ENCODE data around the gene PLEKHA8. TPM values are rescaled to one million over a fixed set of nuclear protein-coding genes. Genes with fewer than 3 reads are reported as not detected.

PLEKHA8 gene
- total and polyA plus RNA-seq, 10 donors = 1.4 to 13.6 (median 8.4) TPM

DNA sequence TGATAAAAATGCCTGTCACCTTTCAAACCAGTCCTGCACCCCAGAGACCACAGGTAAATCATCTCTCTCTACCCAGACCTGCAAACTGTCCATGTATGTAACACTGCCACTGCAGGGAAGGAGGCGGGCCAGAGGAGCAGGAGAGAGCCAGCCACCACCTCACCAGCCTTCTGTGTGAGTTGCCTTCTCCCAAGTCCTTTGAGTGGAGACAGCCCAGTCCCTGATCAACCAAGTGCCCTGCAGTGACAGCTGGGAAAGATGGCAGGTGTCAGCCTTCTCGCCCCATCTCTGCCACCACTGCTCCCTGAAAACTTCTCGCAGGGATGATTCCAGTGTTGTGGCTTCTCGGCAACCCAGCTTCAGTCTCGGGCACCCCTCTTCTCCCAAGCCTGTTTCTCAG, 149.0 kb downstream of the PLEKHA8 start:
- Histone ChIP-seq H3K4me1 (peaks cover 3 to 73% (median 43%) of the 10 kb centered on the region in 6 donors), H3K4me3 (no peak overlapping the region), H3K27ac (peak overlapping the region in 4 of 8 donors; percentile 58 to 75 (median 64)), H3K36me3 (no peaks in the 10 kb centered on the region), H3K9me3 (no peaks in the 10 kb centered on the region), H3K27me3 (replicated peaks in 1 of 7) (no peaks in the 10 kb centered on the region)
- TF ChIP-seq, protein P1, sequence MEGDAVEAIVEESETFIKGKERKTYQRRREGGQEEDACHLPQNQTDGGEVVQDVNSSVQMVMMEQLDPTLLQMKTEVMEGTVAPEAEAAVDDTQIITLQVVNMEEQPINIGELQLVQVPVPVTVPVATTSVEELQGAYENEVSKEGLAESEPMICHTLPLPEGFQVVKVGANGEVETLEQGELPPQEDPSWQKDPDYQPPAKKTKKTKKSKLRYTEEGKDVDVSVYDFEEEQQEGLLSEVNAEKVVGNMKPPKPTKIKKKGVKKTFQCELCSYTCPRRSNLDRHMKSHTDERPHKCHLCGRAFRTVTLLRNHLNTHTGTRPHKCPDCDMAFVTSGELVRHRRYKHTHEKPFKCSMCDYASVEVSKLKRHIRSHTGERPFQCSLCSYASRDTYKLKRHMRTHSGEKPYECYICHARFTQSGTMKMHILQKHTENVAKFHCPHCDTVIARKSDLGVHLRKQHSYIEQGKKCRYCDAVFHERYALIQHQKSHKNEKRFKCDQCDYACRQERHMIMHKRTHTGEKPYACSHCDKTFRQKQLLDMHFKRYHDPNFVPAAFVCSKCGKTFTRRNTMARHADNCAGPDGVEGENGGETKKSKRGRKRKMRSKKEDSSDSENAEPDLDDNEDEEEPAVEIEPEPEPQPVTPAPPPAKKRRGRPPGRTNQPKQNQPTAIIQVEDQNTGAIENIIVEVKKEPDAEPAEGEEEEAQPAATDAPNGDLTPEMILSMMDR (IDR thresholded peaks at IDR 0.05 in 8 of 11, conservative IDR thresholded peaks at IDR 0.05 in 3 of 11) = no peak
- WGBS, 5 donors = 92 to 95% (median 94%) methylated on average over 5 of the region's 5 CpGs
- DNase-seq = no peak
- intact Hi-C loops (cut with DNase I; ENCODE audit: low total_unique reads) = no loop called here

DNA sequence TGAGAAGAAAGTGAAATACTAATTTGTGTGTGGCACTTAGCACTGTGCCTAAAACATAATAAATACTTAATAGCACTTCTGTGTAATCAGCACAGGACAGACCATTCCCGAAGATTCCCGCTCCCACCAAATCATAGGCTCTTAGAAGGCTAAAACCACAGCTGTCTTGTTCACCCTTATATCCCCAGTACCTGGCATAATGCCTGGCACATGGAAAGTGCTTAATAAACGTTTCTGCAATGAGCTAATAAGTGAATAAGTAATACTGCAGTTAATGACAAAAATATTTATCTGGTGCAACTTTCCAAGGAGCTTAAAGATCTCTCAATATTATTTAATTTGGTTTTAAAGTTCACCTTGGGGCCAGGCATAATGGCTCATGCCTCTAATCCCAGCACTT, 149.8 kb downstream of the PLEKHA8 start:
- whole genome bisulfite sequencing, 5 donors = 41 to 83% (median 74%) methylated on average over 3 of the region's 3 CpGs
- H3K36me3 ChIP-seq = no peaks in the 10 kb centered on the region
- TF ChIP-seq POLR2AphosphoS5 (IDR thresholded peaks at IDR 0.05) (no peak), POLR2A (IDR thresholded peaks at IDR 0.05) (no peak)
- TF ChIP-seq, protein P1 (IDR thresholded peaks at IDR 0.05 in 8 of 11, conservative IDR thresholded peaks at IDR 0.05 in 3 of 11) = no peak
- H3K4me1 ChIP-seq = peaks cover 3 to 67% (median 43%) of the 10 kb centered on the region in 6 donors
- no peak for DNase-seq
- peak overlapping the region in 1 of 8 donors; percentile 75 for H3K27ac ChIP-seq
- no peaks in the 10 kb centered on the region for H3K9me3 ChIP-seq
- intact Hi-C loops (cut with DNase I; ENCODE audit: low total_unique reads) = no loop called here
- H3K27me3 ChIP-seq (replicated peaks in 1 of 7) = no peaks in the 10 kb centered on the region
- H3K4me3 ChIP-seq = no peak overlapping the region

DNA sequence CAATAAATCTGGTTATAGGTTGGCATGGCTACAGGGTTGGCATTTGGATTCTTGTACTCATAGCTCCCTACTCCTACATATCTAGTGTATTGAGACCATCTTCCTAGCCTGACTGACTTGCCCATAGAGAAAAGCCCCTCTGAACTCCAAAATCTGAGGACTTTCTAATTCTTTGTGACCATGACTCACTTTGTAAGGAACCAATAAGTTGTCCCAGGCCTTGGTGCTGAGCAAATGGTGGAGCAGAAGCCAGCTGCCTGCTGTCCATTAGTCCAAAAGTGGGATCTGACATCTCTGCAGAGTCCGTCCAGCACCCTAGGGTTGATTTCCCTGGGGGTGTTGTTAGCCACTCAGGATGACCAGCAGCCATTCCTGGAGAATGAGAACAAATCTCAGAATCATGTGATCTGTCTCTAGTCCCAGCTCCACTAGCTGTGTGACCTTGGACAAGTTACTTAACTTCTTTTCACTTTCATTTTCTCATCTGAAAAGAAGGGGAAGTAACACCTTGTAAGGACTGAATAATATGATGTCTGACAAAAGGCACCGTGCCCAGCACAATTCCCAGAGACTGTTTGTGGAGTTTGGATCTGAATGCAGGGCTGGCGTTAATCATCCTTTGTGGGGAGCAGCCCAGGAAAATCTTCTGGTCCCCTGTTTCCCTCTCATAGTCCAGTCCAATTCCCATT, 150.7 kb downstream of the PLEKHA8 start:
- Histone ChIP-seq H3K4me1 (peaks cover 3 to 58% (median 38%) of the 10 kb centered on the region in 6 donors), H3K27me3 (replicated peaks in 1 of 7) (no peaks in the 10 kb centered on the region), H3K4me3 (peak overlapping the region in 1 of 8 donors; percentile 47), H3K9me3 (no peaks in the 10 kb centered on the region), H3K36me3 (no peaks in the 10 kb centered on the region), H3K27ac (peak overlapping the region in 7 of 8 donors; percentile 27 to 75 (median 68))
- TF ChIP-seq, protein P1 (IDR thresholded peaks at IDR 0.05 in 8 of 11, conservative IDR thresholded peaks at IDR 0.05 in 3 of 11) = no peak
- TF ChIP-seq POLR2A (IDR thresholded peaks at IDR 0.05) = no peak
- WGBS, 5 donors = 48 to 67% (median 55%) methylated on average over 3 of the region's 3 CpGs
- no peak for DNase-seq
- intact Hi-C loops (cut with DNase I; ENCODE audit: low total_unique reads) = no loop called here

Small RNA genes lying within 50 kb of the gene (small RNA-seq; reads per million reads assigned to genes)
- gene RPS27P16 = 0 reads per million in 4 donors

Other genes with a start within 250 kb of the PLEKHA8 start
- gene WIPF3, start 221.9 kb upstream of the PLEKHA8 start, total RNA-seq = 1 to 10 TPM in 2 of 7 donors, under 1 TPM in 5; 0.17 to 1.5 (median 0.72) TPM
- gene WIPF3, start 221.9 kb upstream of the PLEKHA8 start, polyA plus RNA-seq = under 1 TPM; 0.57 to 0.61 (median 0.58) TPM
- 10 to 100 TPM; 14.4 to 27.8 (median 20.5) TPM for gene SCRN1, start 38.6 kb upstream of the PLEKHA8 start, total RNA-seq
- 10 to 100 TPM in 1 of 3 donors, 1 to 10 TPM in 2; 5.4 to 11.9 (median 6.4) TPM for gene SCRN1, start 38.6 kb upstream of the PLEKHA8 start, polyA plus RNA-seq
- 10 to 100 TPM in 4 of 7 donors, 1 to 10 TPM in 3; 5.5 to 14.7 (median 10.7) TPM for gene FKBP14, start 1.7 kb upstream of the PLEKHA8 start, total RNA-seq
- 1 to 10 TPM; 1.2 to 1.3 (median 1.3) TPM for gene FKBP14, start 1.7 kb upstream of the PLEKHA8 start, polyA plus RNA-seq
- gene MTURN, start 106.6 kb downstream of the PLEKHA8 start, total RNA-seq = 10 to 100 TPM; 11.8 to 36.6 (median 17.0) TPM
- gene MTURN, start 106.6 kb downstream of the PLEKHA8 start, polyA plus RNA-seq = 1 to 10 TPM; 6.3 to 7.4 (median 6.5) TPM